OCI-LY1 (cell line): ENCODE data around the gene PHLDA2.

Experiments
- CTCF ChIP-seq: fragments of 200-600 bp; sonication (generic), shearing (Covaris generic); IDR thresholded peaks from 2 replicates; pipeline ENCODE4 v1.5.1; 2017; ENCODE audit warnings: mild to moderate bottlenecking, antibody characterized with exemption, low read length, moderate library complexity, mixed read lengths
- EZH2 ChIP-seq: fragments of 200-600 bp; sonication (generic), shearing (Covaris generic); IDR thresholded peaks from 2 replicates; pipeline ENCODE4 v1.8.0; 2017; ENCODE audit warnings: borderline replicate concordance, mixed run types, mild to moderate bottlenecking, antibody characterized with exemption, low read length, moderate library complexity, mixed read lengths

GRCh38 chr11:2892967-2893528, 36.2 kb downstream of the PHLDA2 start:
- peak; percentile 30; the same call in 1 of the 2 replicates for TF ChIP-seq CTCF
- TF ChIP-seq EZH2, result no peak
